NCI-H526 treated with DMSO at 0.1 percent for 48 hours (cell line): Measurements from ENCODE around the gene FRMD3.
A peak's percentile ranks its signal among the peaks of the same experiment; 100 is the strongest.

Source experiments
- DNase-seq: peaks from one replicate; lab custom pipeline; 2025; lab: John Stamatoyannopoulos, UW

Gene FRMD3

GRCh38 chr9:83334320-83334719 lies 203.9 kb downstream of the FRMD3 start:
- peak; percentile 3 for DNase-seq

- no peak for DNase-seq
Measured at GRCh38 chr9:83330207-83331196, 207.7 kb downstream of the FRMD3 start.

DNA sequence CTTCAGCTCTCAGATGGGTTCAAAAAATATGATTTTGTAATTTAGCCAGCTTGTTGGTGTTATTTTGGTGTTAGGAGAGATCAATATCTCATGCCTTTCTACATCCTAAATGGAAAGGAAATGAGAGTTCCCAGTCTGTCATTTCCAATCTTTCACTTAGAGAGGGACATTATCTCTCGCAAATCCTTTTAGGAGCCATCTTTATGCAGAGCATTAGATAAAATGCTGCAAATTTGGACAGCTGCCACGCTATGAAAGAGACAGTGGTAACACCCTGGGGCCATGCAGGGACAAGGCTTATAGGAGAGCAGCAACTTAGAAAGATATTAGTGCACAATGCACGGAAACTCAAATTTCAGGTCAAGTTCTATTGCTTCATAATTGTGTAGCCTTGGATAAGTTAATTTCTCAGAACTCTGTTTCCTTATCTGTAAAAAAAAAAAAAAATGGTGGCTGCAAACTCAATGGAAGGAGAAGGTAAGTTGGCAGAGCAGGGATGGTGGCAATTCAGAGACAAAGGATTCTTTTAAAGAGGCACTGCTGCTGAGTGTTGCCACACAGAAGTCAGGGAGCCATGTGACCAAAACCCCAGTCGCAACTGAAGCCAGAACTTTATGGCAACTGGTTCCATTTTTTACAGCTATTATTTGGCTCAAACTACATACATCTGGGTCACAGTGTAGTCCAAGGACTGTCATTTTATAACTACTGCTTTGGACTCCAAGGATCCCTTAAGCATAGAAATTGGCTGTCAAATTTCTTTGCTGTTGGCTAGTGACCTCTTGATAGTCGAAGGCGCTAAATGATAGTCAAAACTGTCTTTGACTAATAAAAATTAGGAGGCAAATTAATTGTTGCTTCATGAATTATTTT lies 210.2 kb downstream of the FRMD3 start:
- DNase-seq: no peak

DNA sequence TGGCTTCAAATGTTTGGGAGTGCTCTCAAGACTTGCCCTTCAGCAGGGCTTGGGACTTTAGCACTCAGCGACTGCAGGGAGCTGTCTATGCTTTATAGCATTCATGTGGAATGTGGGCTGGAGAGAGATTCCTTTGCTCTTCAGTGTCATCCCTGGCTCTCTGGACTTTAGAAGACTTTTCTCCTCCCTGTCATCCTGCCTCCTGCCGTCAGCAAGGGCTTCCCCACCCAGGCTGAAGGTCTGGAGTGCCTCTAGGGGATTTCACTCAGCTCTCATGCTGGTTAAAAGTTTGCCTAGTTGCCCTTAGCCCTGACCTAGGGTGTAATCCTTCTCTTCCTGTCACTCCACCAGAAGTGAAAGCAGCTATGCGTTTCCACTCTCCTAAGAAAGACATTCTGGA lies 210.9 kb downstream of the FRMD3 start:
- no peak for DNase-seq

DNA sequence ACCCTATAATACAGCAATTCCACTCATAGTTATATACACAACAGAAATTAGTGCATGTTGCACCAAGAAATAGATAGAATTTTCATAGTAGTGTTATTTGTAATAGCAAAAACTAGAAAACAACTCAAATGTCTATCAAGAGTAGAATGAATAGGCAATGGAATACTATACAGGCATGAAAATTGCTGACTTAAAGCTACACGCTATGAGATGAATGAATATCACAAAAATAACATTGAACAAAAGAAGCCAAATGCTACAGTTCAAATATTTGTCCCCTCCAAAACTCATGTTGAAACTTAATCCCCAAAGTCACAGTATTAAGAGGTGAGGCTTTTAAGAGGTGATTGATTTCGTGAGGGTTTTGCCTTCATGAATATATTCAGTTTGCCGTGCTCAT lies 215.1 kb downstream of the FRMD3 start:
- DNase-seq: no peak

DNA sequence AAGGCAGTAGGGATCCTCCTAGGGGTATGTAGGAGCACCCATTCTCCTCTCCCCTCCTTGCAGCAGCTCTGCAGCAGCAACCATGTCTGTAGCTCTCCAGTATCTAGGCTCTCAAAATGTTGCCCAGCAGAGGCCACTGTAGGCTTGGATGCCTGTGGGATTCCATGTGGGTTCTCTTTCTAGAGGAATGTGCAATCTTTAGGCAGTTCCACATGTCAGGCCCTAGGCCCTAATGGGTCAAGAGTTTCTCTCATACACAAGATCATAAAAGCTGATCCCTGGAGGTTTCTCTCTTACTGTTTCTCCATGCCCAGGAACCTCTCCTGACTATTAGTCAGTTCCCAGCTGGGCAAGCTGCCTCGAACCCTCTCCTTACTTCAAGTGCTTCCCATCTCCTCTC lies 215.8 kb downstream of the FRMD3 start:
- DNase-seq: no peak

DNA sequence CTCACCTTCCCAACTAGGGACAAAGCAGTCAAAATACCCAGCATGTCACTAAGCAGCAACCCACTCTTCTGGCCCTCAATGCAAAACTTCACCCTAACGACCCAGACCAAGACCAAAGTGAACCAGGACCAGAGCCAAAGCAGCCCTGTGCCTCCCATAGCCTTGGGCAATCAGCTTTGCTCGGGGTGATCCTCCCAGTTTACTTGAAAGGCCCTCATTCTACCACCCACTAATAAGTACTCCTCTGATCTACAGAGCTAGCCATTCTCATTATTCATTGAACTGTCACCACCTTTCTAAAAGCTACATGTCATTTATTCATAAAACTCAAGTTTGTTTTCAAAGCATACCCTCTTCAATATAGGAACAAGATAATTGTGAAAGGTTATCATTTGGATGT lies 221.0 kb downstream of the FRMD3 start:
- DNase-seq: no peak

- DNase-seq: no peak
Measured at GRCh38 chr9:83315649-83316048, 222.6 kb downstream of the FRMD3 start.

DNA sequence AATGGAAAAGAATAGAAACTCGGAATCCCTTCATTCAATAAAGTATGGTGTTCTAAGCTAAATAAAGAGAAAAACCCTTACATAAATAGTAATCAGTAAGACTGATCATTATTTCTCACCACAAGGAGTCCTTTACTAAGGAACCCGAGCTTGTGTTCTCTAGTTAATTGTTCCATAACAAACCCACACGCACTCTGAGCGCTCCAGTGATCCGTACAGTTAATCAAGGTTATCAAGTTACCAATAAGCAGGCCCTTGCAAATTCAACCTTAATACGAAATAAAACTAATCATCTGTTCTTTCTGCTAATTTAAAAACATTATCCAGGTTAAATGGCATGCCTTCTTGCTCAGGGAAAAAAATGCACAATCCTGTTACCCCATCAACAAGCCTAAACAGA lies 224.4 kb downstream of the FRMD3 start:
- DNase-seq: no peak

DNA sequence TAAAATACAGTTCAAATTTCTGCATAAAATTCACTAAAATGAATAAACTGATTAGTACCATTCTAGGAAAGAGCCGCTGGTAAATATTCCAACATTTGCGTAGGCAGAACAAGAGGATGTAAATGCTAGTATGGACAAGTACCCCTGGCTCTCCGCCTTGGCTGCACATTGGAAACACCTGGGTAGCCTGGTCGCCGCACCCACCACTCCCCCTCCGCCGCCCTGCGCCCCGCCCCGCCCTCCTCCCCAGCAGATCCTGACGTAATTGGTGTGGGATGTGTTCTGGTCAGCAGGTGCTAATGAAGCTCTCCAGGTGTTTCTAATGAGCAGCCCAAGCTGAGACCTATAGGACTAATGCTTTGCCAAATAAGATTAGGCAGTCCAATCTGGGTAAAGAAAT lies 225.7 kb downstream of the FRMD3 start:
- DNase-seq: peak; percentile 27

DNA sequence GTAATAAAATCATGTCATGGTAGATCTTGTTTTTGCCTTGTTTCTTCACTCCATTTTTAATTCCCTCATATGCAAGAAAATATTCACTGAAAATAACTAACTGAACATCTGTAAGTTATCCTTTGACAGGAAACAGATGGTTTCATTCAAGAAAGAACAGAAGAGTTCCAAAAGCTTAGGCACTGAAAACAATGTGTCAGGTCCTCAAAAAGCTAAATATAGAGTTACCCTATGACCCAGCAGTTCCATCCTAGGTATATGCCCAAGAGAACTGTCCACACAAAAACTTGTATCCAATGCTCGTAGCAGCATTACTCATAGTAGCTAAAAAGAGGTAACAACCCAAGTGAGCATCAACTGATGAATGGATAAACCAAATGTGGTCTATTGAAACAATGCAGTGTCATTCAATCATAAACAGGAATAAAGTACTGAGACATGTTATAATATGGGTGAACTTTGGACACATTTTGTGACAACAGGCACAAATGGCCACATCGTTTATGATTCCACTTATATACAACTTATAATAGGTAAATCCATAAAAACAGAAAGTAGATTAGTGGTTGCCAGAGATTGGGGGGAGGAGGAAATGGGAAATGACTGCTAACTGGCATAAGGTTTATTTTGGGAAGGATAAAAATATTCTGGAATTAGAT lies 231.0 kb downstream of the FRMD3 start:
- no peak for DNase-seq

GRCh38 chr9:83304686-83305085 lies 233.5 kb downstream of the FRMD3 start:
- peak; percentile 0 for DNase-seq

- no peak for DNase-seq
Measured at GRCh38 chr9:83299571-83299970, 238.6 kb downstream of the FRMD3 start.

GRCh38 chr9:83299094-83299493 lies 239.1 kb downstream of the FRMD3 start:
- DNase-seq: no peak

DNA sequence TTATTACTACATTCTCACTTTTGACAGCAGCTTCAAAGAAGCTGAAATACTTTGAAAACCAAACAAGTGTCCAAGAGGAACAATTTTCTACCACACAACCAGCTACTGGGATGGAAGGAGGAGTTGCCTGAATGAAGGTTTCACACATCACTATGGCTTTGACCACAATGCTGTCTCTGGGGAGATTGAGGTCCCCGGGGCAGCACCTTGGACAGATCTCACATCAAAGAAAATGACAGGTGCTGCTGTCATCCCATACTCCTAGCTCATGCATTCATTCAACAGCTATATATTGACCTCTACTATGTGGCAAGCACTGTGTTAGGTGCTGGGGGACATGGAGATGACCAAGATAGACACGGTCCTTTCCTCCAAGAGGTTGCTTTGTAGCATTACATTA lies 242.1 kb downstream of the FRMD3 start:
- DNase-seq: no peak

- no peak for DNase-seq
Measured at GRCh38 chr9:83294816-83295215, 243.4 kb downstream of the FRMD3 start.

DNA sequence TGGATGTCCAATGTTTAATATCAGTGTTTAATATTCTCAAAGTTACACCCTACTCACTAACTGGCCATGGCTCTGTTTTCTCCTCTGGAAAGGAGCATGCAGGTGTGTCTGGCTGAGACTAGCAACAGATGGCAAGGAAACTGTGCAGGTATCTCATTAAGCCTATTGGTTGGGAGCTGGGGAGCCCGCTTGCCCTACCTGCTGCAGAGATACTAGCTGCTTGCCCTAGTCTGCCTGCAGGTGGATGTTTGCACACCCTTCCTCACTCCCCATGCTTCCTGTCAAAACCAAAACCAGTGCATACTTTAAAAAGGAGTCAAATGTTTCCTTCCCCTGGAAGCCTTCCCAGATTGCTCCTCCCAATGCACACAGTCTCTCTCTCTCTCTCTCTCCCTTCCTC lies 247.0 kb downstream of the FRMD3 start:
- no peak for DNase-seq

DNA sequence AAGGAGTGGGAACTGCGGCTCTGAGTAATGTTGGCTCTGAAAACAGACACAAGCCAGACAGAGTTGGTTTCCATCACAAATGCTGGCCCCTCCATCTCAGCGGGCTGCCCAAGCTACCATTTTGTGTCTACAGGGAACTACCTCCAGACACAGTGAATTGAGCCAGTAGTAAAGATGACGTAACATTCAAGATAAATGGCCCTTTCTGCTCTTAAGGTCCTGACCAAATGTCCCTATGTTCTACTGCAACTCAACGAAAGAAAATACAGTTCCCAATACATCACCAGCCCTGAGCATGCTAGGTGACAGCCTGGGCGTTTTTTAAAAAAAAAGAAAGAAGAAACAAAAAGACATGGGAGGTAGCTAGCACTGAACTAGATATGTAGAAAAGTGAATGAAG lies 247.5 kb downstream of the FRMD3 start:
- no peak for DNase-seq

GRCh38 chr9:83287021-83287420 lies 251.2 kb downstream of the FRMD3 start:
- DNase-seq: no peak

- no peak for DNase-seq
Measured at GRCh38 chr9:83285445-83286225, 252.6 kb downstream of the FRMD3 start.

DNA sequence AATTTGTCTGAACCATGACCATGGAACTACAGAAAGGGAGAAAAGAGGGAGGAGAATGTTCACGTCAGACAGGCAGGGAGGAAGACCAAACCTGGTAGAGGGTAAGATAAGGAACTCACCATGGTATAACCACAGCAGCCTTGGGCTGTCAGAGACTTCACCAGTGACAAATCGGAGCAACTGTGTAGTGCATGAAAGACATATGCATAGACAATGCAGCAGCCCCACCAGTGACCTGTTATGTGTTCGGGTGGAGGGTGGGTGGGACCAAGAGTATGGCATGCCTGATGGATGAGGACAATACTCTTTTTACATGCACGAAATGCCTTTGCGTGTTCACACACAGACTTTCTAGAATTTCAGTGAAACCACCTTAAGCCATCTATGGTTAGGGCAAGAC lies 253.5 kb downstream of the FRMD3 start:
- no peak for DNase-seq

DNA sequence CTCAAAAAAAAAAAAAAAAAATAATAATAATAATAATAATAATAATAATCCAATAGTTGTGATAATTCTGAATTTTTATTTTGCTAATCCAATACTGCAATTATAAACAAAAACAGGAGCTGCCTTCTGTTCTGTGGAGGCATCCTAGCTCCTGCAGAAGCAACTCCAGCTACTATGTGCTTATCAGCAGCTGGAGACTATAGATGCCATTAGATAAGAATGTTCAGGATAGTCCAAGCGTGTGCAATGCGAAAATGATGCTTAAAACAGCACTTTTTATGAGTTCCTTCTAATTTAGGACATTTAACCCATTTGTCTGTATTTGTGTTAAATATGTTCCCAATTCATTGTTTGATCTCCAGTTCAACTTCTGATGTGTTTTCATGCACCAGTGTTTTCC lies 254.7 kb downstream of the FRMD3 start:
- no peak for DNase-seq
